GM23248 (cell line): ENCODE results near the gene FAM131B.

Experiments
- EZH2 ChIP-seq: fragments of 200-600 bp; sonication (generic); IDR thresholded peaks from 2 replicates; pipeline ENCODE4 v1.6.1; 2018; ENCODE audit warnings: antibody characterized with exemption, mild to moderate bottlenecking; ENCODE audit not compliant: insufficient read depth, poor library complexity, severe bottlenecking
- EZH2phosphoT487 ChIP-seq: fragments of 200-600 bp; sonication (generic); IDR thresholded peaks from 2 replicates; pipeline ENCODE4 v1.6.1; 2018; ENCODE audit warnings: antibody characterized with exemption, moderate library complexity, mild to moderate bottlenecking, low read depth; ENCODE audit not compliant: insufficient read depth

GRCh38 chr7:143395187-143396149 is 33.0 kb upstream of the FAM131B start:
- TF ChIP-seq EZH2 (no peak), EZH2phosphoT487 (no peak)
